CD14-positive monocyte (primary cell): Measurements from ENCODE around the gene GABRG3. TPM values are rescaled to one million over a fixed set of nuclear protein-coding genes. Genes with fewer than 3 reads are reported as not detected.

Experiments used
- DNase-seq, 3 donors: peaks; one replicate each; pipeline ENCODE4 v3.0.0-alpha.2; 2011 to 2022
- H2AFZ ChIP-seq: 2 replicates; pipeline ENCODE4 v1.6.0; 2012; ENCODE audit warnings: mild to moderate bottlenecking, low read depth, low read length, inconsistent platforms; ENCODE audit not compliant: insufficient read depth, poor library complexity, severe bottlenecking
- H3K27ac ChIP-seq, 2 donors: 1 replicate in 1 of 2; 2 replicates in 1 of 2; pipeline ENCODE4 v1.5.1; 2012 to 2013; ENCODE audit warnings: low read length in 2 of 2, control low read depth in 1 of 2, inconsistent platforms in 1 of 2, low read depth in 1 of 2, mild to moderate bottlenecking in 1 of 2
- H3K27me3 ChIP-seq, 2 donors: one replicate each; pipeline versions ENCODE4 v1.6.0 to v1.6.1; 2011 to 2013; ENCODE audit warnings: low read length in 2 of 2; ENCODE audit not compliant: control insufficient read depth in 2 of 2, insufficient read depth in 2 of 2
- H3K36me3 ChIP-seq, 2 donors: replicated peaks in 1 of 2; 1 replicate in 1 of 2; 2 replicates in 1 of 2; pipeline versions ENCODE4 v1.5.1 to v1.6.1; 2012 to 2013; ENCODE audit warnings: low read length in 2 of 2, control low read depth in 1 of 2, inconsistent platforms in 1 of 2, mild to moderate bottlenecking in 1 of 2; ENCODE audit not compliant: insufficient read depth in 2 of 2, control insufficient read depth in 1 of 2
- H3K4me1 ChIP-seq, 2 donors: 1 replicate in 1 of 2; 2 replicates in 1 of 2; pipeline versions ENCODE4 v1.5.1 to v1.6.1; 2012 to 2013; ENCODE audit warnings: low read length in 2 of 2, control low read depth in 1 of 2, inconsistent platforms in 1 of 2, mild to moderate bottlenecking in 1 of 2, moderate library complexity in 1 of 2; ENCODE audit not compliant: insufficient read depth in 2 of 2, control insufficient read depth in 1 of 2
- H3K4me2 ChIP-seq: replicated peaks from 2 replicates; pipeline ENCODE3; 2012; ENCODE audit warnings: low read length, moderate library complexity, mild to moderate bottlenecking; ENCODE audit not compliant: poor library complexity, severe bottlenecking; ENCODE audit errors: extremely low read depth
- H3K4me3 ChIP-seq, 3 experiments: fragments of 200-600 bp in 1 of 3; sonication (generic) in 1 of 3; replicated peaks in 1 of 3; 1 replicate in 2 of 3; 2 replicates in 1 of 3; pipeline ENCODE4 v1.5.1; 2011 to 2013; ENCODE audit warnings: low read length in 3 of 3, mild to moderate bottlenecking in 3 of 3, control low read depth in 2 of 3, low read depth in 2 of 3, inconsistent platforms in 1 of 3, moderate library complexity in 1 of 3
- H3K79me2 ChIP-seq: 2 replicates; pipeline ENCODE4 v1.6.0; 2012; ENCODE audit warnings: mild to moderate bottlenecking, control low read depth, inconsistent platforms, low read length, moderate library complexity; ENCODE audit not compliant: insufficient read depth
- H3K9ac ChIP-seq: 2 replicates; pipeline ENCODE4 v1.6.0; 2017; ENCODE audit warnings: low read length, mild to moderate bottlenecking; ENCODE audit not compliant: insufficient read depth, poor library complexity, severe bottlenecking
- H3K9me3 ChIP-seq, 2 donors: replicated peaks in 1 of 2; 1 replicate in 1 of 2; 2 replicates in 1 of 2; pipeline versions ENCODE4 v1.5.1 to v1.6.1; 2012 to 2013; ENCODE audit warnings: low read length in 2 of 2, control low read depth in 1 of 2; ENCODE audit not compliant: control insufficient read depth in 1 of 2, insufficient read depth in 1 of 2
- H4K20me1 ChIP-seq: 2 replicates; pipeline ENCODE4 v1.6.0; 2012; ENCODE audit warnings: mild to moderate bottlenecking, low read length, control low read depth, moderate library complexity; ENCODE audit not compliant: insufficient read depth
- H3K27ac Mint-ChIP-seq, 7 donors: one replicate each; pipeline ENCODE4 v1.8.0; 2020; ENCODE audit warnings: mild to moderate bottlenecking in 7 of 7, mixed read lengths in 7 of 7, moderate library complexity in 6 of 7, inconsistent platforms in 2 of 7
- H3K27me3 Mint-ChIP-seq, 3 donors: one replicate each; pipeline ENCODE4 v1.8.0; 2021 to 2022; ENCODE audit warnings: low read depth in 3 of 3, mild to moderate bottlenecking in 3 of 3, mixed read lengths in 3 of 3, moderate library complexity in 3 of 3, inconsistent platforms in 1 of 3
- H3K36me3 Mint-ChIP-seq, 2 donors: one replicate each; pipeline ENCODE4 v1.8.0; 2020; ENCODE audit warnings: mixed read lengths in 2 of 2, inconsistent platforms in 1 of 2, mild to moderate bottlenecking in 1 of 2
- H3K4me1 Mint-ChIP-seq: one replicate; pipeline ENCODE4 v1.8.0; 2020; ENCODE audit warnings: mild to moderate bottlenecking, mixed read lengths
- H3K4me3 Mint-ChIP-seq, 2 donors: one replicate each; pipeline ENCODE4 v1.8.0; 2020; ENCODE audit warnings: mild to moderate bottlenecking in 2 of 2, mixed read lengths in 2 of 2, moderate library complexity in 1 of 2
- H3K9me3 Mint-ChIP-seq, 7 donors: one replicate each; pipeline ENCODE4 v1.8.0; 2020 to 2022; ENCODE audit warnings: mixed read lengths in 7 of 7, mild to moderate bottlenecking in 6 of 7, moderate library complexity in 6 of 7, inconsistent platforms in 2 of 7
- CTCF ChIP-seq: fragments of 200-600 bp; IDR thresholded peaks from one replicate; pipeline ENCODE4 v1.8.0; 2022; ENCODE audit warnings: antibody characterized with exemption, mild to moderate bottlenecking
- WGBS: methylation state at CpG from one replicate; pipeline ENCODE4 v1.1.5; 2013; ENCODE audit warnings: missing lambda C conversion rate; ENCODE audit not compliant: insufficient coverage; 5-methylcytosine and 5-hydroxymethylcytosine counted together
- intact Hi-C, 2 donors: fragments of 100-400 bp; cut with micrococcal nuclease; formaldehyde crosslinking; loops; one replicate each; pipeline versions ENCODE4 v1.15.0 to v1.15.1; 2023
- polyA plus RNA-seq, 3 donors: library from polyadenylated mRNA; depleted of rRNA in 1 of 3; unstranded in 2 of 3; stranded (reverse) in 1 of 3; fragments of 300-500 nt in 2 of 3; fragments of >200 nt in 1 of 3; fragmentation: Illumina TruSeq in 2 of 3; gene quantifications; 1 replicate in 2 of 3; 2 replicates in 1 of 3; pipeline ENCODE4 v1.2.3, GENCODE V29; 2012 to 2021

GABRG3 gene
- polyA plus RNA-seq, 3 donors = not detected

DNA sequence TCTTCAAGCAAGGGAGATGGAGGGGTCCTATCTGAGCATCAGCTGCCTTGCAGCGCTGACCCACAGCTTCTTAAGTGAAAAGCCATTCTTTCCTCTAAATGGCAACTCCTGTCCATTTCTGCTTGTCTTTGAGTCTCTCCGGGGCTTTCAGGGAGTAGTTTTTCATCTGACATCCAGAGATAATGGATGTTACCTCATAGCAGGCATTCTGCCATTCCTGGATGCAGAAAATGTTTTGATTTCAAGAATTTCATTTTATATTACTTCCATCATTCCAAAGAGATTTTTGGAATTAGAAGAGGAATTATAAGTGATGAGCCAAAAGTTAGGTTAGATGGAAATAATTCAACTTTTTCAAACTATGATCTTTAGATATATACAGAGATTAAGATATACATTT, 44.9 kb upstream of the GABRG3 start:
- H3K4me3 ChIP-seq = no peak overlapping the region
- intact Hi-C loops = no loop called here
- no peak overlapping the region for H3K4me3 Mint-ChIP-seq
- H3K27ac ChIP-seq = no peak overlapping the region
- no peaks in the 10 kb centered on the region for H3K4me1 ChIP-seq
- H2AFZ ChIP-seq = no peak overlapping the region
- no CpG with 5 or more reads among the region's 2 CpGs for WGBS
- no peak overlapping the region for H3K4me2 ChIP-seq
- no peaks in the 10 kb centered on the region for H3K27me3 ChIP-seq
- peaks cover 0 to 4% of the 10 kb centered on the region in 2 donors for H3K9me3 ChIP-seq
- peaks cover 0 to 3% (median 0%) of the 10 kb centered on the region in 3 donors for H3K27me3 Mint-ChIP-seq
- no peaks in the 10 kb centered on the region for H3K36me3 ChIP-seq
- H4K20me1 ChIP-seq = no peaks in the 10 kb centered on the region
- no peak overlapping the region for H3K27ac Mint-ChIP-seq
- peaks cover 0 to 9% (median 4%) of the 10 kb centered on the region in 7 donors for H3K9me3 Mint-ChIP-seq
- no peaks in the 10 kb centered on the region for H3K79me2 ChIP-seq
- no peak for DNase-seq
- no peak overlapping the region for H3K9ac ChIP-seq
- no peaks in the 10 kb centered on the region for H3K4me1 Mint-ChIP-seq
- TF ChIP-seq CTCF = no peak
- no peaks in the 10 kb centered on the region for H3K36me3 Mint-ChIP-seq

GRCh38 chr15:26928051-26928450, 42.9 kb upstream of the GABRG3 start:
- no peak overlapping the region for H3K27ac Mint-ChIP-seq

More at GRCh38 chr15:26928051-26928450, 42.9 kb upstream of the GABRG3 start:
- no peak for TF ChIP-seq CTCF
- Mint-ChIP-seq H3K4me3 (no peak overlapping the region), H3K36me3 (no peaks in the 10 kb centered on the region), H3K4me1 (no peaks in the 10 kb centered on the region), H3K9me3 (peaks cover 0 to 14% (median 4%) of the 10 kb centered on the region in 7 donors), H3K27me3 (peaks cover 0 to 3% (median 0%) of the 10 kb centered on the region in 3 donors)
- Histone ChIP-seq H3K4me1 (no peaks in the 10 kb centered on the region), H3K9me3 (peaks cover 4% of the 10 kb centered on the region in 2 donors), H3K79me2 (no peaks in the 10 kb centered on the region), H2AFZ (no peak overlapping the region), H3K9ac (no peak overlapping the region), H4K20me1 (no peaks in the 10 kb centered on the region), H3K27ac (no peak overlapping the region), H3K4me3 (no peak overlapping the region), H3K36me3 (no peaks in the 10 kb centered on the region), H3K4me2 (no peak overlapping the region), H3K27me3 (no peaks in the 10 kb centered on the region)
- DNase-seq = no peak
- intact Hi-C loops = no loop called here
- WGBS = 91% methylated on average over 4 of the region's 8 CpGs
